GM21737 (cell line): ENCODE data around the gene ATG10.
"Not testable (repeated sequence)": the region's sequence is repeated elsewhere in the genome, so short reads cannot be mapped to it uniquely, and the experiment has no call there.

Experiments
- ATAC-seq: cut with Tn5 transposase; IDR thresholded peaks from one replicate; pipeline ENCODE4 v1.9.1; 2021; ENCODE audit warnings: mild to moderate bottlenecking, moderate library complexity; ENCODE audit not compliant: unreplicated experiment

Gene ATG10

GRCh38 chr5:82046276-82046647 is 74.4 kb downstream of the ATG10 start:
- no peak for ATAC-seq

GRCh38 chr5:82050955-82051354 is 79.1 kb downstream of the ATG10 start:
- no peak for ATAC-seq

- no peak for ATAC-seq
Observed at GRCh38 chr5:82054004-82054710, 82.3 kb downstream of the ATG10 start.

- no peak for ATAC-seq
Observed at GRCh38 chr5:82057051-82057450, 85.2 kb downstream of the ATG10 start.

GRCh38 chr5:82058710-82059109 is 86.9 kb downstream of the ATG10 start:
- no peak for ATAC-seq

GRCh38 chr5:82066791-82067190 is 95.0 kb downstream of the ATG10 start:
- ATAC-seq = no peak

- not testable (repeated sequence) for ATAC-seq
Observed at GRCh38 chr5:82068042-82068441, 96.2 kb downstream of the ATG10 start.

- no peak for ATAC-seq
Observed at GRCh38 chr5:82068723-82069122, 96.9 kb downstream of the ATG10 start.

- ATAC-seq = no peak
Observed at GRCh38 chr5:82072138-82072537, 100.3 kb downstream of the ATG10 start.

GRCh38 chr5:82073179-82073578 is 101.4 kb downstream of the ATG10 start:
- no peak for ATAC-seq

- ATAC-seq = no peak
Observed at GRCh38 chr5:82074950-82075349, 103.1 kb downstream of the ATG10 start.

- ATAC-seq = no peak
Observed at GRCh38 chr5:82077496-82077895, 105.7 kb downstream of the ATG10 start.

- ATAC-seq = no peak
Observed at GRCh38 chr5:82091617-82092016, 119.8 kb downstream of the ATG10 start.

- no peak for ATAC-seq
Observed at GRCh38 chr5:82095536-82095935, 123.7 kb downstream of the ATG10 start.

GRCh38 chr5:82096249-82096648 is 124.4 kb downstream of the ATG10 start:
- ATAC-seq = no peak

GRCh38 chr5:82100303-82101077 is 128.7 kb downstream of the ATG10 start:
- peak; percentile 90 for ATAC-seq

GRCh38 chr5:82104872-82105271 is 133.0 kb downstream of the ATG10 start:
- no peak for ATAC-seq

GRCh38 chr5:82105457-82105856 is 133.6 kb downstream of the ATG10 start:
- no peak for ATAC-seq

- no peak for ATAC-seq
Observed at GRCh38 chr5:82106207-82106606, 134.4 kb downstream of the ATG10 start.

- ATAC-seq = no peak
Observed at GRCh38 chr5:82106756-82107155, 134.9 kb downstream of the ATG10 start.

GRCh38 chr5:82107267-82107666 is 135.4 kb downstream of the ATG10 start:
- ATAC-seq = no peak

GRCh38 chr5:82109013-82109412 is 137.2 kb downstream of the ATG10 start:
- ATAC-seq = no peak
